Measurements from ENCODE around the gene MMD.

MMD gene

DNA sequence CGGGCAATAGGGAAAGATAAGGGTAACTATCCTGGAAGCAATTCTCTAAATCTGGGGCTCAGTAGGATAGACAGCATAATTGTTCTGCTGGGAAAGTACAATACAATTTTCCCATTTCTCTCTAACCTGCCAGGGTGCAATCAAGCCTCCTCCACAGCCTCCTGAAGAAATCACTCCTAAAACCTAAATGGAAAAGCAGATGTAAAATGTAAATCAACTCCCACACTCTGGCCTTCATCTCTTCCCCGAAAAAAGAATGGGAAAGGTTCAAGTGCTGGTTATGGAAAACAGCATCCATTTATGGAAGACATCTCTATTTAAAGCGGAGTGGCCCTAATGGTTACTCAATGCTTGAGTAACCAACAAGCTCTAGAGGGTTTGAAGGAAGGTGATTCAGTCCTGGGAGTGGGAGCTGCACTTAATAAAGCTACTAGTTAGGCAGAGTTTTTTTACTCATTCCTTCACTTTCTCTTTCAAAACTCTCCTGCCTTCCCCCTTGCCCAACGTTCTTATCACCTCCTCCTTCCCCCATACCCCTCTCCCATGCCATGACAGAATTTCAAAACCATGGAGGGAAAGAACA is 5.1 kb downstream of the MMD start:
- DNase-seq (ENCODE audit: low read depth in 1 of 2, low spot score in 1 of 2) = no peak
- TF ChIP-seq POLR2AphosphoS5 (IDR thresholded peaks at IDR 0.05; ENCODE audit: low read depth) = no peak
- no peak overlapping the region for H3K4me3 ChIP-seq (replicated peaks; ENCODE audit: insufficient read depth, low read length)
- H3K27ac ChIP-seq (replicated peaks) = no peak overlapping the region
- no peaks in the 10 kb centered on the region for H3K27me3 ChIP-seq (ENCODE audit: insufficient read depth, poor library complexity, severe bottlenecking)

- DNase-seq (ENCODE audit: low read depth in 1 of 2, low spot score in 1 of 2) = no peak
- Histone ChIP-seq H3K27me3 (ENCODE audit: insufficient read depth, poor library complexity, severe bottlenecking) (no peaks in the 10 kb centered on the region), H3K27ac (replicated peaks) (no peak overlapping the region), H3K4me3 (replicated peaks; ENCODE audit: insufficient read depth, low read length) (no peak overlapping the region)
- TF ChIP-seq GABPA (IDR thresholded peaks at IDR 0.05; ENCODE audit: low read depth) (no peak), CTCF (IDR thresholded peaks at IDR 0.05; ENCODE audit: insufficient read depth, low read length) (no peak), REST (IDR thresholded peaks at IDR 0.05; ENCODE audit: insufficient replicate concordance, low read depth) (no peak), SPI1 (IDR thresholded peaks at IDR 0.05; ENCODE audit: borderline replicate concordance, low read depth) (no peak), POLR2AphosphoS5 (IDR thresholded peaks at IDR 0.05; ENCODE audit: low read depth) (no peak)
Measured at GRCh38 chr17:55416000-55416399, 5.6 kb downstream of the MMD start.

DNA sequence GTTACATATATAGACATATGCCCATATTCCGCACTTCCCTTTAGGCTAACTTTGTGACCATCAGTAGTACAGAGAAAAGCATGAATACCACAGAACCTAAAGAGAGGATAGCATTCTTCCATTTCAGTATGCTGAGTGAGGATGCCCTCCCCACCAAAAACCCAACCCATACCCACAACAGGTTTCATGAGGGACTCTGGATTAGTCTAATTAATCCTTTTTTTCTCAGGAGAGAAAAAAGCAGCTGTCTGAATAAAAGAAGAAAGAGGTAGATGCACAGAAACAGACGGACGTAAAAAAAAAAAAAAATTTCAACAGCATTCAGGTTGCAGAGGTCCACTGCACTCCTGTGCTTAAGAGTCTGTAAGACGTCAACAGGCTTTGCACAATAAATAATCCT is 6.7 kb downstream of the MMD start:
- Histone ChIP-seq H3K4me3 (replicated peaks; ENCODE audit: insufficient read depth, low read length) (no peak overlapping the region), H3K27me3 (ENCODE audit: insufficient read depth, poor library complexity, severe bottlenecking) (no peaks in the 10 kb centered on the region), H3K27ac (replicated peaks) (no peak overlapping the region)
- DNase-seq (ENCODE audit: low read depth in 1 of 2, low spot score in 1 of 2) = no peak
- no peak for TF ChIP-seq CTCF (IDR thresholded peaks at IDR 0.05; ENCODE audit: insufficient read depth, low read length)
- no peak for TF ChIP-seq POLR2AphosphoS5 (IDR thresholded peaks at IDR 0.05; ENCODE audit: low read depth)
- TF ChIP-seq GABPA (IDR thresholded peaks at IDR 0.05; ENCODE audit: low read depth) = no peak
- TF ChIP-seq REST (IDR thresholded peaks at IDR 0.05; ENCODE audit: insufficient replicate concordance, low read depth) = no peak
- TF ChIP-seq SPI1 (IDR thresholded peaks at IDR 0.05; ENCODE audit: borderline replicate concordance, low read depth) = no peak

DNA sequence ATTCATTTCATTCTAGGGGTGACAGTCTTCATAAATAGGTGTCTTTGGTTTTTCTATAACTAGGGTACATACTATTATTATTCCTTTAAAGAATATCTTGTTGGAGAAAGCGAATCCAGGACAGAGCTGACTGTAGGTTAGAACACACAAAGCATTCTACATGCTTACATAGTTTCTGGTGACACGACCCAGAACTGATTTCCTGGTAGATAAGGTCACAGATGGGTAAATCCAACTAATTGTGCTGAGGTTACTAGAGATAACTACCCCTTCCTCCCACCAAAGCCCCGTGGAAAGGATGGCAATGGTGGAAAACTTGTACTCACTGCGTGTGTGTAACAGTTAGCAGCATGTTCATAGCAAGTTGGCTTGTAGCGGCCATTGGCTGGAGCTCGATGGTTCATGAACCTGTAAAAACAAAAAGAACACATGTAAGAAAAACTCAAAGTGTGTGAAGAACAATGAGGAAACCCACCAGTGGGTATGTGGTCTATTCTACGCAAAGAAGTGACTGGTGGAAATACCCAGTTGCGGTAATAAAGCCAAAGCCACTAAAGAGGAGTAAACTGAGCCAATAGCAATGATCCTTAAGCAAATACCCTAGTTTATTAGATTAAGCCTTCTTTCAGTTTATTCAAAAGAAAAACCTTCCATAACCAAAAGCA is 7.7 kb downstream of the MMD start:
- Histone ChIP-seq H3K27me3 (ENCODE audit: insufficient read depth, poor library complexity, severe bottlenecking) (no peaks in the 10 kb centered on the region), H3K4me3 (replicated peaks; ENCODE audit: insufficient read depth, low read length) (no peak overlapping the region), H3K27ac (replicated peaks) (no peak overlapping the region)
- no peak for DNase-seq (ENCODE audit: low read depth in 1 of 2, low spot score in 1 of 2)
- no peak for TF ChIP-seq SPI1 (IDR thresholded peaks at IDR 0.05; ENCODE audit: borderline replicate concordance, low read depth)
- no peak for TF ChIP-seq REST (IDR thresholded peaks at IDR 0.05; ENCODE audit: insufficient replicate concordance, low read depth)
- no peak for TF ChIP-seq CTCF (IDR thresholded peaks at IDR 0.05; ENCODE audit: insufficient read depth, low read length)
- no peak for TF ChIP-seq POLR2AphosphoS5 (IDR thresholded peaks at IDR 0.05; ENCODE audit: low read depth)
- no peak for TF ChIP-seq GABPA (IDR thresholded peaks at IDR 0.05; ENCODE audit: low read depth)

Data from HL-60 (cell line).